Progenitor cell of endocrine pancreas (in vitro differentiated cells): ENCODE data around the gene MYO7B. TPM values are rescaled to one million over a fixed set of nuclear protein-coding genes. Genes with fewer than 3 reads are reported as not detected.

Source experiments
- DNase-seq: peaks from one replicate; pipeline ENCODE4 v3.0.0; 2021; ENCODE audit warnings: low spot score; ENCODE audit not compliant: unreplicated experiment
- H3K27ac Mint-ChIP-seq: 2 replicates; pipeline ENCODE4 v1.8.0; 2021; ENCODE audit warnings: mild to moderate bottlenecking, moderate library complexity, mixed read lengths
- H3K27me3 Mint-ChIP-seq: 2 replicates; pipeline ENCODE4 v1.8.0; 2021; ENCODE audit warnings: mixed read lengths
- H3K36me3 Mint-ChIP-seq: 2 replicates; pipeline ENCODE4 v1.8.0; 2022; ENCODE audit warnings: mixed read lengths; ENCODE audit not compliant: insufficient read depth
- H3K4me1 Mint-ChIP-seq: 2 replicates; pipeline ENCODE4 v1.8.0; 2021; ENCODE audit warnings: low read depth, mixed read lengths
- H3K4me3 Mint-ChIP-seq: 2 replicates; pipeline ENCODE4 v1.8.0; 2021; ENCODE audit warnings: low read depth, mild to moderate bottlenecking, moderate library complexity, mixed read lengths
- H3K9me3 Mint-ChIP-seq: 2 replicates; pipeline ENCODE4 v1.8.0; 2021; ENCODE audit warnings: low read depth, mixed read lengths
- CTCF ChIP-seq: fragments of 200-600 bp; sonication (generic); IDR thresholded peaks from one replicate; pipeline ENCODE4 v1.5.0; 2021; ENCODE audit warnings: antibody characterized with exemption, mild to moderate bottlenecking; ENCODE audit not compliant: unreplicated experiment
- total RNA-seq: library from RNA; stranded (reverse); gene quantifications from 2 replicates; pipeline ENCODE4 v1.2.1, GENCODE V29; 2021

Gene MYO7B
- total RNA-seq, 1 donor from 2014 or later, result not detected

GRCh38 chr2:127514485-127514884, 21.0 kb upstream of the MYO7B start:
- Mint-ChIP-seq H3K4me1 (peaks cover 2% of the 10 kb centered on the region), H3K9me3 (no peaks in the 10 kb centered on the region), H3K27me3 (no peaks in the 10 kb centered on the region), H3K4me3 (no peak overlapping the region), H3K27ac (no peak overlapping the region), H3K36me3 (peaks cover 8% of the 10 kb centered on the region)
- no peak for TF ChIP-seq CTCF
- DNase-seq, result no peak

DNA sequence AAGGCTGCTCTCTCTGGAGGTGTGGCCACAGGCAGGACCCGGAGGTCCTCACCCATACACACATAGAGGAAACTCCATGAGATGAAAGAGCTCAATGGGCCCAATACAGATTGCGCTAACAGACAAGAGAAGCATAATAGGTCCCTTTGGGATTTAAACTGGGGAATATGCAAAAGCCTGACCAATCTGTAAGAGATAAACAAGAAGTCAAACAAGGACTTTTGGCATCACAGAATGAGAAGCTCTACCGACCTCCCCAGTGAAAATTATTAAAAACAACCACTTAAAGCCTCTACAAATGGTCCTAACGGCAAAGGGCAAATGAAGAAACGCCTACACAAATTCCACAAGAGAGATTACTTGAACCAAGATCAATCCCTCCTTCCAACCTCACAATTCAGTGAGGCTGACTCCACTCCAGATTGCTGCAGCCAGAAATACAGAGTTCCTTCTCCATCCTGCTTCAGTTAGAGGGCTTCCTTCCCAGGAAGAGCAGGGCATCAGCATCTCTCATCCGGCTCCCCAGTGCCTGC, 20.0 kb upstream of the MYO7B start:
- Mint-ChIP-seq H3K4me3 (no peak overlapping the region), H3K36me3 (peaks cover 13% of the 10 kb centered on the region), H3K9me3 (no peaks in the 10 kb centered on the region), H3K4me1 (peaks cover 2% of the 10 kb centered on the region), H3K27ac (no peak overlapping the region), H3K27me3 (no peaks in the 10 kb centered on the region)
- DNase-seq, result no peak
- TF ChIP-seq CTCF, result no peak

DNA sequence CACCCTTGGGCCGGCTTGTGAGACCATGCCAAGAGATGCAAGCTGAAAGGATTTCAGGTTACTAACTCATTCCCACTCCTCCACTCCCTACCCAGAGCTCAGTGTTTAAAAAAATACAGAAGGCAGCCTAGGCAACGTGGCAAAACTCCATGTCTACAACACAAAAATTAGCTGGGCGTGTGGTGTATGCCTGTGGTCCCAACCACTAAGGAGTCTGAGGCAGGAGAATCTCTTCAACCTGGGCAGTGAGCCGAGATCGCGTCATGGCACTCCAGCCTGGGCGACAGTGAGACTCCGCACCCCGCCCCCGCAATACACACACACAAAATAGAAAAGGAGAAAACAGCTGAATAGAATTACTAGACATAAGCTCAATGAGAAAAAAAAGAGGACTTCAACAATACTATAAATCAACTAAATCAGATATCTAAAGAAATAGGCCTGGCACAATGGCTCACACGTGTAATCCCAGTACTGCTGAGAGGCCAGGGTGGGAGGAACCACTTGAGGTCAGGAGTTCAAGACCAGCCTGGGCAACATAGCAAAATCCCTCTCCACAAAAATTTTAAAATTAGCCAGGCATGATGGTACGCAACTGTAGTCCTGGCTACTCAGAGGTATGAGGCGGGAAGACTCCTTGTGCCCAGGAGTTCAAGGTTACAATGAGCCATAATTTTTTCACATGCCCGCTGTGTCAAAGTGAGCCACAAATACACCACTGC, 19.3 kb upstream of the MYO7B start:
- no peak for DNase-seq
- H3K27ac Mint-ChIP-seq, result no peak overlapping the region
- no peaks in the 10 kb centered on the region for H3K27me3 Mint-ChIP-seq
- peaks cover 2% of the 10 kb centered on the region for H3K4me1 Mint-ChIP-seq
- TF ChIP-seq CTCF, result no peak
- no peaks in the 10 kb centered on the region for H3K9me3 Mint-ChIP-seq
- peaks cover 16% of the 10 kb centered on the region for H3K36me3 Mint-ChIP-seq
- no peak overlapping the region for H3K4me3 Mint-ChIP-seq

DNA sequence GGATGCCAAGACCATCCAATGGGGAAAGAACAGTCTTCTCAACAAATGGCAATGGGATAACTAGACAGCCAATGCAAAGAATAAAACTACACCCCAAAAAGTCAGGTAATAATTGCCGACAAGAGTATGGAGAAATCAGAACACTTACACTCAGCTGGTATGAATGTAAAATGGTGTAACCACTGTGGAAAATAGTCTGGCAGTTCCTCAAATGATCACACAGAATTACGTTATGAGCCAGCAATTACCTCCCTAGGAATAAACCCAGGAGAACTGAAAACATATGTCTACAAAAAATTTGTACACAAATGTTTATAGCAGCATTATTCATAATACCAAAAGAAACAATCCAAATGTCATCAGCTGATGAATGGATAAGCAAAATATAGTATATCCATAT, 18.0 kb upstream of the MYO7B start:
- Mint-ChIP-seq H3K4me1 (peaks cover 2% of the 10 kb centered on the region), H3K27ac (no peak overlapping the region), H3K27me3 (no peaks in the 10 kb centered on the region), H3K4me3 (no peak overlapping the region), H3K9me3 (no peaks in the 10 kb centered on the region), H3K36me3 (peaks cover 20% of the 10 kb centered on the region)
- TF ChIP-seq CTCF, result no peak
- DNase-seq, result no peak

DNA sequence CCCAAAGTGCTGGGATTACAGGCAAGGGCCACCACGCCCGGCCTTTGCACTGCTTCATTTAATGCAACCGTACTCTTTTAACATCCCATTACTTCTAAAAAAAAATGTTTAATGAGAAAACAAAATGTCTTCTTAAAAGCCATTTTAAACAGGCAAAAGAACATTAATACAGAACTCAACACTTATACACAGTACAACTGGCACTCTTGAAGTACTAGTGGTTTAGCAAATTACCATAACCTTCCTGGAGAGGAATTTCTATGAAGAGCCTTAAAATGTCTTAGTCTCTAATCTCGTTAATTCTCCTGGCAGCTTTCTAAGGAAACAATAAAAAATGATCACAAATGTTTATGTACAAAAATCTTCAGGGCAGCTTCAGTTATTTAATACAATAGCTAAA, 15.1 kb upstream of the MYO7B start:
- TF ChIP-seq CTCF, result no peak
- Mint-ChIP-seq H3K27me3 (no peaks in the 10 kb centered on the region), H3K4me3 (no peak overlapping the region), H3K9me3 (no peaks in the 10 kb centered on the region), H3K4me1 (peaks cover 5% of the 10 kb centered on the region), H3K36me3 (peaks cover 20% of the 10 kb centered on the region), H3K27ac (no peak overlapping the region)
- DNase-seq, result no peak
